GM19324 (cell line): Measurements from ENCODE around the gene DAAM1.

ENCODE experiments used
- ATAC-seq: cut with Tn5 transposase; IDR thresholded peaks from one replicate; pipeline ENCODE4 v1.9.1; 2021; ENCODE audit warnings: mild to moderate bottlenecking, moderate library complexity; ENCODE audit not compliant: unreplicated experiment, low FRiP score

The DAAM1 gene

GRCh38 chr14:59406454-59407245 is 218.2 kb downstream of the DAAM1 start:
- ATAC-seq: no peak

DNA sequence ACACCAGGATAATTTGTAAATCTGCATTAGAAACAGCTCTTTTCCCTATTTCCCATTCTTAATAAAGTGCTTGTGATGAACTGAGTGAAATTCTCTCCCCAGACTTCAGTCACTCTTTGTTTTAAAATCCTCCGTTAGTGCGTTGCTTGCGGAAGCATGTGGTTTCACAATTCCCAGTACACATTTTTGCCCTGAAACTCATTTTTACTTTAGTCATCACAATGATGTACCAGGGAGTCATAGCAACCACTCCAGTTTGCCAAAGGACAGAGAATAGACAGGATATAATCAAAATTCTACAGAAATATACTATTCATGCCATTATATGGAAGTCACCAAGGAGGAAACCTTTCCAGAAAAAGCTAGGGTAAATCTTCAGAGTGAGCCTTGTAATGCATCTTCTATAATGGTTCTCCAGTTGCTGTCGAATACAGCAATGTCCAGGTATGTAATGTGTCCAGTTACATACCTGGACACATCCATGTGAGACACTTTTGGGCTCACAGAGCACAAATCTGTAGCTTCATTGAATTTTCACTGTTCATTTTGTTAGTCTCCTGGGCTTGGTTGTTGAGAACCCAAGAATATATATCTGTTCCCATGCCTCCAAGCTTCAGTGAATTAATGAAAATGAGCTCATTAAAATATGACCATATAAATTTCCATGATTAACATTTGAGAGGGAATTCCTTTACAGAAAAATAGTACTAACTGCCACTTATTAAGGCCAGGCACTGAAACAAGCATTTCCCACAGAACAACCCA is 219.0 kb downstream of the DAAM1 start:
- no peak for ATAC-seq

DNA sequence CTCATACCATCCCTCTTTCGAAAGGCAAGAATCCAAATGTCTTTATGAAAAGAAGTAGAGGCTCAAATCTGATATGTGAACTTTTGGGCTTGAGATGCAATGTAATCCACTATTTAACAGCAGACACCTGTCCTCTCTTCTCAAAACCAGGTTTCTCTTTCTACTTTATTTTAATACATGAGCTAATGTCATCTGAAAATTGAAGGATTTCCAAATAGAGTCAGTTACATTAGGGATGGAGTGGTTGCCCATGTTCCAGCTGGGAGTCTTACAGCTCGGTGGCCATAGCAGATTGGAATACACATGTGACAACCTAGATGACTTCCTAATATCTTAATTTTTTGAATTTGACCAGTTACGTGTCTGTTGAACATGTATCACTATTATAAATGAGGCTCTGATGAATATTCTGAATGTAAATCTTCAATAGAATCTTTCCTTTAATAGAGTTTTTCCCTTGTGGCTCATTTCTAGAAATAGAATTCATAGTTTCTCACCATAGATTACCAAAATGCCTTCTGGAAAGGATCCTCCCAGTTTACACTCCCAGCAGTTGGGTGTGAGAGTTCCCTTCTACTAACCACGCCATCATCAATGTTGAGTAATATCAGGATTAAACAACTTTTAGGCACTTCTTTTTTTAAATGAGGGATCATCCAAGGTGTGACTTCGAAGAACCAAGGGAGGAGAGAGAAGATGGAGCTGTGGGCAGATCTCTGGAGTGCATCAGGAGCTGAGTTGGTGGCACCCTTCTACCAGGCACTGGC is 227.6 kb downstream of the DAAM1 start:
- no peak for ATAC-seq

DNA sequence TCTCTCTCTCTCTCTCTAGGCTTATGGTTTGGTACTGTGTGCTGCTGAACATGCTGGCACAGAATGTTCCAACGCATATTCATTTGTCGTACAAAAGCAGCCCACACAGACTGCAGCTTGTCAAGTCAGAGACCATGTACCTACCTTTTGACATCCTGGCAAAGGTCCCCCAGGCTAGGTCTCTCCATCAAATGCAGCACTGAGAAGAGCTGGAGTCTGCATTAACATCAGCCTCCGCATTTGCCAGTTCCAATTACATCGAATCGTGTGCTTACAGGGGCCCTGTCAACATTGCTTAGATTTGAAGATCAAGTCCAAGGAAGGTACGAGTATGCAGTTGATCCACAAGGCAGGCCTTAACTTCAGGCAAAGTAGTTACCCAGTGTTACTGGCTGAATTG is 228.8 kb downstream of the DAAM1 start:
- ATAC-seq: no peak

DNA sequence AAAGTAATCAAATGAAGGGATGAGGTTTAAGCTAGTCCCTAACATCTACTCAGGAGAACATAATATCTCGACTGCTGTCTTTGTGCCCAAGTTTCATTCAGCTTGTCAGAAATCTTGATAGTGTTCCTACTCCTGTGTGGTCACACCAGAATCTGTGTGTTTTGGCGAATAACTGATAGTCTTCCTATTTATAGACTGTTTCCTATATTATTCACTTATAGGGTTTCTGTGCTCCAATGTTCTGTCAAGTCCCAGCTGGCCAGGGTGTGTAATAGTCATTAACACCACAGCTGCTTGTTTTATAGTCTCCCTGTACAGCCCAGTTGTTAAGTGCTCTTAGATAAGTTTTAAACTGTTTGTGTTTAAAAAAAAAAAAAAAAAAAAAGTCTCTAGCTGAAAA is 230.8 kb downstream of the DAAM1 start:
- no peak for ATAC-seq
